Keratinocyte (primary cell): Measurements from ENCODE around the gene TPRX1. TPM values are rescaled to one million over a fixed set of nuclear protein-coding genes. Genes with fewer than 3 reads are reported as not detected.

Experiments
- DNase-seq: peaks from one replicate; pipeline ENCODE4 v3.0.0-alpha.2; 2011; ENCODE audit warnings: low read depth, missing footprints, low spot score
- FAIRE-seq: peaks from 2 replicates; lab custom pipeline; 2011; peaks lifted over from hg19 to GRCh38; lab: Jason Lieb, UNC
- H2AFZ ChIP-seq: 2 replicates; pipeline ENCODE4 v1.6.0; 2012; ENCODE audit warnings: low read length, control low read depth, inconsistent platforms; ENCODE audit not compliant: control insufficient read depth
- H3K27ac ChIP-seq: 2 replicates; pipeline ENCODE4 v1.5.1; 2011; ENCODE audit warnings: low read length; ENCODE audit not compliant: control insufficient read depth, insufficient read depth
- H3K27me3 ChIP-seq: 3 replicates; pipeline ENCODE4 v1.6.0; 2011; ENCODE audit warnings: low read length; ENCODE audit not compliant: control insufficient read depth, insufficient read depth; ENCODE audit errors: extremely low read depth
- H3K36me3 ChIP-seq, 2 experiments: 2 replicates in 1 of 2; 3 replicates in 1 of 2; pipeline ENCODE4 v1.5.1; 2011; ENCODE audit warnings: low read length in 2 of 2, mild to moderate bottlenecking in 1 of 2; ENCODE audit not compliant: control insufficient read depth in 2 of 2, insufficient read depth in 2 of 2; ENCODE audit errors: extremely low read depth in 1 of 2
- H3K4me1 ChIP-seq: 3 replicates; pipeline ENCODE4 v1.5.1; 2011; ENCODE audit warnings: low read length; ENCODE audit not compliant: control insufficient read depth, insufficient read depth; ENCODE audit errors: extremely low read depth
- H3K4me2 ChIP-seq: 3 replicates; pipeline ENCODE4 v1.6.0; 2011; ENCODE audit warnings: low read depth, low read length; ENCODE audit not compliant: control insufficient read depth, insufficient read depth; ENCODE audit errors: extremely low read depth
- H3K4me3 ChIP-seq, 3 experiments: fragments of 200-600 bp in 1 of 3; sonication (generic) in 1 of 3; 2 replicates in 2 of 3; 3 replicates in 1 of 3; pipeline ENCODE4 v1.5.1; 2011 to 2016; ENCODE audit warnings: low read length in 3 of 3, mild to moderate bottlenecking in 3 of 3, control low read depth in 2 of 3, inconsistent platforms in 1 of 3, low read depth in 1 of 3, mixed read lengths in 1 of 3, mixed run types in 1 of 3, moderate library complexity in 1 of 3; ENCODE audit not compliant: control insufficient read depth in 2 of 3, insufficient read depth in 2 of 3; ENCODE audit errors: extremely low read depth in 1 of 3
- H3K79me2 ChIP-seq: 2 replicates; pipeline ENCODE4 v1.6.0; 2012; ENCODE audit warnings: low read length; ENCODE audit not compliant: control insufficient read depth, insufficient read depth
- H3K9ac ChIP-seq: 3 replicates; pipeline ENCODE4 v1.6.0; 2011; ENCODE audit warnings: low read length; ENCODE audit not compliant: control insufficient read depth, insufficient read depth; ENCODE audit errors: extremely low read depth
- H3K9me1 ChIP-seq: 3 replicates; pipeline ENCODE4 v1.6.0; 2011; ENCODE audit warnings: low read length; ENCODE audit not compliant: control insufficient read depth, insufficient read depth; ENCODE audit errors: extremely low read depth
- H3K9me3 ChIP-seq: 2 replicates; pipeline ENCODE4 v1.5.1; 2012; ENCODE audit warnings: low read depth, low read length; ENCODE audit not compliant: control insufficient read depth
- H4K20me1 ChIP-seq: 3 replicates; pipeline ENCODE4 v1.6.0; 2011; ENCODE audit warnings: low read length; ENCODE audit not compliant: control insufficient read depth, insufficient read depth; ENCODE audit errors: extremely low read depth
- CTCF ChIP-seq, 3 experiments: IDR thresholded peaks in 1 of 3; conservative IDR thresholded peaks in 1 of 3; optimal IDR thresholded peaks in 1 of 3; 2 replicates in 2 of 3; 3 replicates in 1 of 3; pipeline versions ENCODE3 to v1.5.1; 2011; ENCODE audit warnings: low read length in 3 of 3, mild to moderate bottlenecking in 3 of 3, moderate library complexity in 2 of 3, control low read depth in 1 of 3, inconsistent platforms in 1 of 3; ENCODE audit not compliant: insufficient read depth in 2 of 3; ENCODE audit errors: extremely low read depth in 1 of 3
- EZH2 ChIP-seq: IDR thresholded peaks from one replicate; pipeline ENCODE4 v1.6.1; 2012; ENCODE audit warnings: inconsistent platforms, mild to moderate bottlenecking, low read length, moderate library complexity
- dilution Hi-C: fragments of 300-500 bp; cut with MboI; formaldehyde crosslinking; loops from one replicate; pipeline ENCODE4 v1.7.0; 2020; ENCODE audit warnings: low sequenced_read_pairs; ENCODE audit not compliant: extremely low pct_ligation_motif_present
- polyA plus RNA-seq, 5 experiments: library from polyadenylated mRNA; depleted of rRNA in 3 of 5; stranded (reverse) in 3 of 5; stranded (forward) in 1 of 5; unstranded in 1 of 5; fragments of >200 nt; gene quantifications; 1 replicate in 1 of 5; 2 replicates in 3 of 5; 3 replicates in 1 of 5; pipeline versions ENCODE4 v1.2.1 to v1.2.3, GENCODE V29; 2011 to 2012; ENCODE audit warnings: missing spikeins in 2 of 5, low read depth in 1 of 5, low replicate concordance in 1 of 5

TPRX1 gene
- polyA plus RNA-seq, 1 donor (not counting 4 experiments of a cell fraction or from before 2014, with no cell fraction given), result not detected

DNA sequence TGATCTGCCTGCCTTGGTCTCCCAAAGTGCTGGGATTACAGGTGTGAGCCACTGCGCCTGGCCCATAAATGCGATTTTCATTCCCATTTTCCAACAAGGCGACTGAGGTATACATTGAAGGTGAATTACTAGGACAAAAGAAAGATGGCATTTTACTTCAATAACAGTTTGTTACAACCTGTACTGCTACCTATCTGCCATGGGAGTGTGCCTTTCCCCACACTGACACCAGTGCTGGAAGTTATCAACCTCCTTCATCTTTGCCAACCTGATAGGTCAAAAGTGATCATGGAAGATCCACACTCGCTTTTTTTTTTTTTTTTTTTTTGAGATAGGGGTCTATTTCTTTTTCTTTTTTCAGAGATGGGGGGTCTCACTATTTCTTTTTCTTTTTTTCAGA lies 28.4 kb upstream of the TPRX1 start:
- Histone ChIP-seq H3K9me3 (no peaks in the 10 kb centered on the region), H3K4me3 (no peak overlapping the region), H3K36me3 (no peaks in the 10 kb centered on the region), H3K27ac (no peak overlapping the region), H3K9ac (no peak overlapping the region), H3K4me1 (no peaks in the 10 kb centered on the region), H2AFZ (no peak overlapping the region), H4K20me1 (no peaks in the 10 kb centered on the region), H3K27me3 (no peaks in the 10 kb centered on the region), H3K79me2 (no peaks in the 10 kb centered on the region), H3K9me1 (no peaks in the 10 kb centered on the region), H3K4me2 (no peak overlapping the region)
- no peak for FAIRE-seq
- dilution Hi-C loops, result no loop called here
- no peak for DNase-seq
- no peak for TF ChIP-seq EZH2
- TF ChIP-seq CTCF (optimal IDR thresholded peaks at IDR 0.05 in 1 of 3, IDR thresholded peaks at IDR 0.05 in 1 of 3, conservative IDR thresholded peaks at IDR 0.05 in 1 of 3; ENCODE audit: extremely low read depth in 1 of 3, insufficient read depth in 2 of 3, low read length in 3 of 3), result no peak

GRCh38 chr19:47826800-47827199 lies 22.4 kb upstream of the TPRX1 start:
- dilution Hi-C loops, result no loop called here

More at GRCh38 chr19:47826800-47827199, 22.4 kb upstream of the TPRX1 start:
- Histone ChIP-seq H3K4me3 (no peak overlapping the region), H3K27me3 (no peaks in the 10 kb centered on the region), H3K9me3 (no peaks in the 10 kb centered on the region), H2AFZ (no peak overlapping the region), H3K4me2 (no peak overlapping the region), H3K27ac (no peak overlapping the region), H3K9me1 (no peaks in the 10 kb centered on the region), H4K20me1 (peaks cover 3% of the 10 kb centered on the region), H3K9ac (no peak overlapping the region), H3K4me1 (no peaks in the 10 kb centered on the region), H3K79me2 (no peaks in the 10 kb centered on the region), H3K36me3 (no peaks in the 10 kb centered on the region)
- FAIRE-seq (no peak), DNase-seq (no peak)
- TF ChIP-seq EZH2 (no peak), CTCF (optimal IDR thresholded peaks at IDR 0.05 in 1 of 3, IDR thresholded peaks at IDR 0.05 in 1 of 3, conservative IDR thresholded peaks at IDR 0.05 in 1 of 3; ENCODE audit: extremely low read depth in 1 of 3, insufficient read depth in 2 of 3, low read length in 3 of 3) (no peak)
